SK-N-SH (cell line): ENCODE data around the gene GLIPR1L2.

ENCODE experiments used
- CTCF ChIP-seq: fragments of 200-600 bp; sonication (generic); IDR thresholded peaks from 2 replicates; pipeline ENCODE4 v1.6.1; 2017; ENCODE audit warnings: antibody characterized with exemption, mild to moderate bottlenecking, moderate library complexity
- POLR2AphosphoS5 ChIP-seq: IDR thresholded peaks from 2 replicates; pipeline ENCODE4 v1.6.1; 2012; ENCODE audit warnings: low read depth, low read length
- RCOR1 ChIP-seq: fragments of 150-350 bp; IDR thresholded peaks from 2 replicates; pipeline ENCODE4 v1.6.1; 2017; ENCODE audit warnings: antibody characterized with exemption, low read length
- RFX5 ChIP-seq: IDR thresholded peaks from 2 replicates; pipeline ENCODE4 v1.6.1; 2012; ENCODE audit warnings: mild to moderate bottlenecking, improper control_type of control experiment, low read length
- USF1 ChIP-seq: IDR thresholded peaks from 2 replicates; pipeline ENCODE4 v1.4.0; 2012; ENCODE audit warnings: low read depth, borderline replicate concordance
- USF2 ChIP-seq: fragments of 150-350 bp; IDR thresholded peaks from 2 replicates; pipeline ENCODE4 v1.6.1; 2017; ENCODE audit warnings: antibody characterized with exemption, low read length, low read depth, borderline replicate concordance
- YY1 ChIP-seq: IDR thresholded peaks from 2 replicates; pipeline ENCODE4 v1.4.0; 2012; ENCODE audit warnings: low read depth, mild to moderate bottlenecking

- TF ChIP-seq USF2 (no peak), CTCF (no peak), YY1 (no peak), USF1 (no peak), RFX5 (no peak), POLR2AphosphoS5 (no peak), RCOR1 (no peak)
Observed at GRCh38 chr12:75428767-75429166, 37.9 kb downstream of the GLIPR1L2 start.
